Smooth muscle cell (in vitro differentiated cells): ENCODE measurements around the gene MGAT4B. TPM values are rescaled to one million over a fixed set of nuclear protein-coding genes. Genes with fewer than 3 reads are reported as not detected.

ENCODE experiments used
- DNase-seq: peaks from one replicate; lab custom pipeline; 2025; ENCODE audit not compliant: unreplicated experiment; lab: John Stamatoyannopoulos, UW
- H2AFZ ChIP-seq: fragments of 200-600 bp; sonication (generic); 2 replicates; pipeline ENCODE4 v1.6.0; 2016; ENCODE audit warnings: antibody characterized with exemption, low read depth, mild to moderate bottlenecking
- H3F3A ChIP-seq: fragments of 200-600 bp; sonication (generic); 2 replicates; pipeline ENCODE4 v1.6.0; 2017; ENCODE audit warnings: antibody characterized with exemption, low read depth
- H3K27ac ChIP-seq: fragments of 200-600 bp; sonication (generic); 2 replicates; pipeline ENCODE4 v1.5.1; 2016; ENCODE audit warnings: low read depth, mild to moderate bottlenecking
- H3K27me3 ChIP-seq: fragments of 200-600 bp; sonication (generic); 2 replicates; pipeline ENCODE4 v1.6.1; 2016; ENCODE audit warnings: low read depth, mild to moderate bottlenecking
- H3K36me3 ChIP-seq: fragments of 200-600 bp; sonication (generic); 2 replicates; pipeline ENCODE4 v1.5.1; 2016; ENCODE audit warnings: low read depth
- H3K4me1 ChIP-seq: fragments of 200-600 bp; sonication (generic); 2 replicates; pipeline ENCODE4 v1.5.1; 2016; ENCODE audit warnings: low read depth
- H3K4me2 ChIP-seq: fragments of 200-600 bp; sonication (generic); 2 replicates; pipeline ENCODE4 v1.6.0; 2016; ENCODE audit warnings: mild to moderate bottlenecking
- H3K4me3 ChIP-seq: fragments of 200-600 bp; sonication (generic); 2 replicates; pipeline ENCODE4 v1.5.1; 2016; ENCODE audit warnings: mild to moderate bottlenecking
- H3K79me2 ChIP-seq: fragments of 200-600 bp; sonication (generic); 2 replicates; pipeline ENCODE4 v1.6.0; 2016; ENCODE audit warnings: low read depth, mild to moderate bottlenecking
- H3K9ac ChIP-seq: fragments of 200-600 bp; sonication (generic); 2 replicates; pipeline ENCODE4 v1.6.0; 2016; ENCODE audit warnings: low read depth
- H3K9me3 ChIP-seq: fragments of 200-600 bp; sonication (generic); replicated peaks from 2 replicates; pipeline ENCODE4 v1.5.1; 2016; ENCODE audit warnings: low read depth
- H4K20me1 ChIP-seq: fragments of 200-600 bp; sonication (generic); 2 replicates; pipeline ENCODE4 v1.6.0; 2016; ENCODE audit warnings: low read depth
- WGBS: methylation state at CpG from one replicate; pipeline ENCODE4 v1.1.7; 2016; ENCODE audit warnings: low lambda C conversion rate; 5-methylcytosine and 5-hydroxymethylcytosine counted together
- polyA plus RNA-seq: library from polyadenylated mRNA; unstranded; fragments of >200 nt; fragmentation: Nextera tagmentation; extraction: Ambion mirVana; gene quantifications from 2 replicates; pipeline ENCODE4 v1.2.1, GENCODE V29; 2016
- total RNA-seq: library from RNA; depleted of rRNA; stranded (reverse); fragments of >200 nt; gene quantifications from 2 replicates; pipeline ENCODE4 v1.2.3, GENCODE V29; 2014
- TF ChIP-seq, protein P1 (sequence below): fragments of 200-600 bp; sonication (generic); IDR thresholded peaks from 2 replicates; pipeline ENCODE4 v1.5.1; 2017; ENCODE audit warnings: borderline replicate concordance, mild to moderate bottlenecking, antibody characterized with exemption; ENCODE audit not compliant: insufficient read depth, poor library complexity, severe bottlenecking

MGAT4B gene
- total and polyA plus RNA-seq, 2 experiments from 2014 or later, result 60.0 to 121 TPM

- WGBS, result 98% methylated on average over 9 of the region's 9 CpGs
- DNase-seq, result no peak
Observed at GRCh38 chr5:179841621-179842020, 35.0 kb upstream of the MGAT4B start.

GRCh38 chr5:179840766-179841165, 34.1 kb upstream of the MGAT4B start:
- no peak overlapping the region for H3K27ac ChIP-seq
- no peak for DNase-seq
- peaks cover 2% of the 10 kb centered on the region for H3K9me3 ChIP-seq
- TF ChIP-seq, protein P1, sequence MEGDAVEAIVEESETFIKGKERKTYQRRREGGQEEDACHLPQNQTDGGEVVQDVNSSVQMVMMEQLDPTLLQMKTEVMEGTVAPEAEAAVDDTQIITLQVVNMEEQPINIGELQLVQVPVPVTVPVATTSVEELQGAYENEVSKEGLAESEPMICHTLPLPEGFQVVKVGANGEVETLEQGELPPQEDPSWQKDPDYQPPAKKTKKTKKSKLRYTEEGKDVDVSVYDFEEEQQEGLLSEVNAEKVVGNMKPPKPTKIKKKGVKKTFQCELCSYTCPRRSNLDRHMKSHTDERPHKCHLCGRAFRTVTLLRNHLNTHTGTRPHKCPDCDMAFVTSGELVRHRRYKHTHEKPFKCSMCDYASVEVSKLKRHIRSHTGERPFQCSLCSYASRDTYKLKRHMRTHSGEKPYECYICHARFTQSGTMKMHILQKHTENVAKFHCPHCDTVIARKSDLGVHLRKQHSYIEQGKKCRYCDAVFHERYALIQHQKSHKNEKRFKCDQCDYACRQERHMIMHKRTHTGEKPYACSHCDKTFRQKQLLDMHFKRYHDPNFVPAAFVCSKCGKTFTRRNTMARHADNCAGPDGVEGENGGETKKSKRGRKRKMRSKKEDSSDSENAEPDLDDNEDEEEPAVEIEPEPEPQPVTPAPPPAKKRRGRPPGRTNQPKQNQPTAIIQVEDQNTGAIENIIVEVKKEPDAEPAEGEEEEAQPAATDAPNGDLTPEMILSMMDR, result no peak
- peaks cover 13% of the 10 kb centered on the region for H3F3A ChIP-seq
- H3K4me2 ChIP-seq, result no peak overlapping the region
- H3K27me3 ChIP-seq, result no peaks in the 10 kb centered on the region
- peaks cover 19% of the 10 kb centered on the region for H4K20me1 ChIP-seq
- H2AFZ ChIP-seq, result no peak overlapping the region
- H3K9ac ChIP-seq, result no peak overlapping the region
- H3K4me3 ChIP-seq, result no peak overlapping the region
- H3K4me1 ChIP-seq, result no peaks in the 10 kb centered on the region
- WGBS, result 94% methylated on average over 17 of the region's 17 CpGs
- H3K36me3 ChIP-seq, result peaks cover under 1% of the 10 kb centered on the region
- no peaks in the 10 kb centered on the region for H3K79me2 ChIP-seq

More at GRCh38 chr5:179841621-179842020, 35.0 kb upstream of the MGAT4B start:
- Histone ChIP-seq H3K79me2 (no peaks in the 10 kb centered on the region), H3K4me1 (no peaks in the 10 kb centered on the region), H3K36me3 (peaks cover 9% of the 10 kb centered on the region), H3K9me3 (peaks cover 3% of the 10 kb centered on the region), H3K27me3 (no peaks in the 10 kb centered on the region), H2AFZ (no peak overlapping the region), H4K20me1 (peaks cover 12% of the 10 kb centered on the region), H3F3A (peaks cover 13% of the 10 kb centered on the region), H3K4me3 (no peak overlapping the region), H3K27ac (no peak overlapping the region), H3K9ac (no peak overlapping the region), H3K4me2 (no peak overlapping the region)
- TF ChIP-seq, protein P1, result no peak

GRCh38 chr5:179840321-179840720, 33.7 kb upstream of the MGAT4B start:
- Histone ChIP-seq H4K20me1 (peaks cover 19% of the 10 kb centered on the region), H3F3A (peaks cover 13% of the 10 kb centered on the region), H3K4me1 (no peaks in the 10 kb centered on the region), H3K27me3 (no peaks in the 10 kb centered on the region), H3K36me3 (no peaks in the 10 kb centered on the region), H3K4me2 (no peak overlapping the region), H2AFZ (no peak overlapping the region), H3K4me3 (no peak overlapping the region), H3K9ac (no peak overlapping the region), H3K9me3 (no peaks in the 10 kb centered on the region), H3K79me2 (no peaks in the 10 kb centered on the region), H3K27ac (no peak overlapping the region)
- DNase-seq, result no peak
- 98% methylated on average over 11 of the region's 11 CpGs for WGBS
- TF ChIP-seq, protein P1, result no peak
